T-helper 1 cell (primary cell): ENCODE data around the gene SIRT3.

Experiments used
- DNase-seq, 5 donors: peaks; one replicate each; pipeline ENCODE4 v3.0.0-alpha.2; 2012 to 2020

The SIRT3 gene

DNA sequence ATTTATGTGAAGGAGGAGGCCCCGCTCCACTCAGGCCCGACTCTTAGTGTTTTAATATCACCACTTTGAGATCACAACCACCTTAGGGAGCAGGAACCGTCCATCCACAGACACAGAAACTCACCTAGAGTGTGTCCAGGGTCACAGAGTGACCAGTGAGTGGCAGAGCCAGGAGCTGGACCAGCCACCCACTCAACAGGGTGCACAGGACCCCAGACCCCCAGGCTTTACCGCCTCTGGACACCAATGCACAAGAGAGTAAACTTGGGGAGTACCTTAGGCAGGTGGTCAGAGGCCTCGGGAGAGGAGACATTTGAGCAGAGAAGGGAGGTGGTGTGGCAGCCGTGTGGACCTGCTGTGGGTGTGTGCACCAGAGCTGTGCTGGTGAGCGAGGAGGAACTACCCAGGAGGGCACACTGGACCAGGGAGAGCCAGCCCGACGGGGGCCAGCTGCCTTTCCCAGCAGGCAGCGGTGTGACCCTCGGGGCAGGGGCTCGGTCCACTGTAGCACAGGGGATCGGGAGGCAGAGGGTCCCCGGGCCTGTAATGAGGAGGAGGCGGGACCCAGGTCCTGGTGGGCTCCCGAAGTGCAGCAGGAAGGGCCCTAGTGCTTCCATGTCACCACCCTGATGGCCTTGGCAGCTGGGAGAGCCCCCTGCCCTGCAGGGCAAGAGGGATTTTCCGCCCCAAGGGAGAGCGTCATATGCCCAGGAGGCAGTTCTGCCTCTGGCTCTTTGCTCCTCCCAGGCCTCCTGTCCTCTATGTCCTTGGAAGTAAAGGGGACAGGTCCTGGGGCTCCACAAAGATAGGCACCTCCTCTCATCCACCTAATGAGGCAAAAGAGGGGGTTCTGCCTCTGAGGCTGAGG, 34.5 kb upstream of the SIRT3 start:
- DNase-seq = no peak

DNA sequence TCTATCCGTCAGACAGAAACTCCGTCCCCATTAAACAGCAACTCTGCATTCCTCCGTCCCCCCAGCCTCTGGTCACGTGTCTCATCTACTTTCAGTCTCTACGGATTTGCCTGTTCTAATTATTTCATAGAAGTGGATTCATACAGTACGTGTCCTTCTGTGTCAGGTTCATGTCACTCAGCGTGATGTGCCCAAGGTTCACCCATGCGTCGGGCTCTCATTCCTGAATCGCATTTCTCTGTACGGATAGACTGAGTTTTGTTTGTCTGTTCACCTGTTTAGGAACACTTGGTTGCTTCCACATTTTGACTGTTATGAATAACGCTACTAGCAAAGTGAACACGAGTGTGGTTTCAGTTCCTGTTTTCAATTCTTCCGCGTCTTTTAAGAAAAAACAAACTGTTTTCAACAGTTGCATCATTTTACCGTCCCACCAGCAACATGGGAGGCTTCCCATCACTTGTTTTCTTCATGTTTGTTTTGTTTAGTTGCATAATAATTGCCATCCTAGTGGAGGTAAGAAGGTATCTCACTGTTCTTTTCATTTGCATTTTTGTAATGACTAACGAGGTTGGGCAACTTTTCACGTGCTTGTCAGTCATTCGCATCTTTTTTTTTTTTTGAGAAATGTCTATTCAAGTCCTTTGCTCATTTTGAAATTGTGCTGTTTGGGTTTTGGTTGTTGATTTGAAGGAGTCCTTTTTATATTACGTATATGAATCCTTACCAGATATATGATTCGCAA, 33.2 kb upstream of the SIRT3 start:
- DNase-seq = peak in 3 of 5 donors; percentile 39 to 97 (median 47)

DNA sequence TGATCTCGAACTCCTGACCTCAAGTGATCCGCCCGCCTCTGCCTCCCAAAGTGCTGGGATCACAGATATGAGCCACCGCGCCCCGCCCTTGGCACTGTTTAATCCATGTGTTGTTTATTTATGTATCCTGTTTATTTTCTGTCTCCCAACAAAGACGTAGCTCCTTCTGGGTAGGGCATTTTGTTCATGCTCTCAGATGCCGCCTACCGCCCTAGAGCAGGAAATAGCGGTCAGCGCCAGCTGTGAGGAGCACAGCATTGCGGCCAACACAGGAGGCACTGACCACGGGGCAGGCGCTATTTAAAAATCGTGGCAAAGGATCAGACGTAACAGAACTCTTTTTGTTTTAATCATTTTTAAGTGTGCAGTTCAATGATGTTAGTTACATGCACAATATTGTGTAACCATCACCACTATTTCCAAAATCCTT, 32.6 kb upstream of the SIRT3 start:
- peak in 3 of 5 donors; percentile 33 to 90 (median 51) for DNase-seq

DNA sequence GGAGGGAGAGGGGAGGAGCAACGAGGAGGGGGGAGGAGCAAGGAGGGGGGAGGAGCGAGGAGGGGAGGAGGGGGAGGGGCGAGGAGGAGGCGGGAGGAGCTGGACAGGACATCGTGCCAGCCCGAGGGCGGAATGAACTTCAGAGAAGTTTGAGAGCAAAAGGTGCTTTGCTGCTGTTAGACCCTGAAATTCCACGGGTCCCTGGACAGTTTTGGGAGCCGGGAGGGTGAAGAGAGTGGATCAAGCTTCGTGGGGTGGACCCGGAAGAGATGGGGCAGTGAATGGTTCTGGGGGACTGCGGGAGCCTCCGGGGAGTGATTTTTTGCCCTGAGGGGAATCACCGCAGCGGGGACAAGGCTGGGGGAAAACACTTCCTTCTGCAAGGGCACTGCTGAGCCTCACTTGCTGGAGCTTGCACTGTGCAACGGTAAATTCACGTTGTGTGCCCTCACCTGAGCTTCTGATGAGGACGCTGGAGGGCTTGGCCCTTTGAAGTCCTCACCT, 31.4 kb upstream of the SIRT3 start:
- DNase-seq = peak in 4 of 5 donors; percentile 50 to 64 (median 54)

DNA sequence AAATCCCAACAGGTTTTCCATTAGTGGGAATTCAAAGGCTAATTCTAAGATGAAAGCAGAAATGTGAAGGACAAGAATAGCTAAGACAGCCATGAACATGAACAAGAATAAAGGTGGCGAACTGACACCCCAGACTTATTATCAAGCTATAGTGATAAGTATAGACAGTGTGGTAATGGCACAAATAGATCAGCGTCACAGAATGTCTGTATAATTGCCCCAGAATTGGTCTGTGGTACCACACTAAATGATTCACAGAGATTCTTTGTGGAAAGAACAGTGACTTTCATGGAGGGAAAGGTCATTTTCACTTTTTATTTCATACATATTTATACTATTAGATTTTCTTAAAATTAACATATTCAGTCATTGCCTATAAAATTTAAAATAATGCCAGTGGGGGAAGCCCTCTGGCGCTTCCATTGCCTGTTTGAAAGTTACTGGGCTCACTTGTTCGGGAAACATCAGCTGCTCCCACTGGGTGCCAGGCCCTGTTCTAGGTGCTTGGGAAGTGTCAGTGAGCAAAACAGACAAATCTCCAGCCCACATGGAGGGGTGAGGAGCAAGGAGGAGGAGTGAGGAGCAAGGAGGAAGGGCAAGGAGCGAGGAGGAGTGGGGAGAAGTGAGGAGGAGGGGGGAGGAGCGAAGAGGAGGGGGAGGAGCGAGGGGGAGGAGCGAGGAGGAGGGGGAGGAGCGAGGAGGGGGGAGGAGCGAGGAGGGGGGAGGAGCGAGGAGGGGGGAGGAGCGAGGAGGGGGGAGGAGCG, 30.7 kb upstream of the SIRT3 start:
- DNase-seq = no peak

DNA sequence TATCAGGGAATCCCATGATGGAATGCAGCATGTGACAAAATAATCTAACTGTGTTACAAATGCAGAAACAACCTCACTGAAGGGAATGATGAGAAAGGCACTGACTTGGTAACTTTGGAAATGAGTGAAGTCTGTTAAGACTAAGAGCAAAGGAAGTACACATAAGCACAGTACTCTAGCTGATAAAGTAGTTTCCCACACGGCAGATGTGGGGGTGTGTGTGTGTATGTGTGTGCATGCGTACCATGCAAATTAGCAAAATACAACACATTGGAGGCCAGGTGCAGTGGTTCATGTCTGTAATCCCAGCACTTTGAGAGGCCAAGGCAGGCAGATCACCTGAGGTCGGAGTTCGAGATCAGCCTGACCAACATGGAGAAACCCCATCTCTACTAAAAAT, 25.5 kb upstream of the SIRT3 start:
- DNase-seq = no peak

DNA sequence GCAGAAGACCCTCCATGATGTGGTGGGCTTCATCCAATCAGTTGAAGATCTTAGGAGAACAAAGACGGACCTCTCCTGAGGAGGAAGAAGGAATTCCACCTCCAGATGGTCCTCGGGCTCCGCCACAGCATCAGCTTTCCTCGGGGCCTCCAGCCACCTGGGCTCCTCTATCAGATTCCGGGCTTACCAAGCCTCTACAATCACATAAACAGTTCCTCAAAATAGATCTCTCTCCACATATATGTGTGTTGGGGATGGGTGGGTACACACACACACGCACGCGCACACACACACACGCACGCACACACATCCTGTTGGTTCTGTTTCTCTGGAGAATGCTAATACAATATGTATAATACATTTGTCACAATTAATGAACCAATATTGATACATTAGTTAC, 23.3 kb upstream of the SIRT3 start:
- no peak for DNase-seq

DNA sequence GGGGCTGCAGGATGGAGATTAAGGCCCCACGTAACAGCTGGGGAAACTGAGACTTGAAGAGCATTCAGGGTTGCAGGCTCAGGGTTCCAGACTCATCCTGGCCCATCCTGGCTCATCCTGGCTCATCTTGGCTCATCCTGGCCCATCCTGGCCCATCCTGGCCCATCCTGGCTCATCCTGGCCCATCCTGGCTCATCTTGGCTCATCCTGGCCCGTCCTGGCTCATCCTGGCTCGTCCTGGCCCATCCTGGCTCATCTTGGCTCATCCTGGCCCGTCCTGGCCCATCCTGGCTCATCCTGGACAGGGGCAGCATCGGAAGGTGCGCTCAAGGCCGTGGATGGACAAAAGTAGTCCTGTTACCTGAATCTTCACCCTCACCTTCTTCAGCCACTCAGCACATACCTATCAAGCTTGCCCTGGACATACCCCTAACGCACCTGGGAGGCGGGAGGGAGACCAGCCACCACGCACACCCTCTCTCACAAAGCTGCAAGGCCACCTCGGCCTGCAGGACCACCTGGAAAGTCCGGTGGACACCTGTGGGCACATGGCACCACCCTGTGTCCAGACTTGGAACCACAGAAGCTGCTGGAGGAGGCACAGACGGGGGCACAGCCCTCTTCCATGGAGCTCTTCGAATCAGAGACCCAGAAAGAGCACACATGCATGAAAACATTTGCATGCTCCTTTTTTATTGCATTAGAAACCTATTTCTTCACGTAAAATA, 21.8 kb upstream of the SIRT3 start:
- no peak for DNase-seq

DNA sequence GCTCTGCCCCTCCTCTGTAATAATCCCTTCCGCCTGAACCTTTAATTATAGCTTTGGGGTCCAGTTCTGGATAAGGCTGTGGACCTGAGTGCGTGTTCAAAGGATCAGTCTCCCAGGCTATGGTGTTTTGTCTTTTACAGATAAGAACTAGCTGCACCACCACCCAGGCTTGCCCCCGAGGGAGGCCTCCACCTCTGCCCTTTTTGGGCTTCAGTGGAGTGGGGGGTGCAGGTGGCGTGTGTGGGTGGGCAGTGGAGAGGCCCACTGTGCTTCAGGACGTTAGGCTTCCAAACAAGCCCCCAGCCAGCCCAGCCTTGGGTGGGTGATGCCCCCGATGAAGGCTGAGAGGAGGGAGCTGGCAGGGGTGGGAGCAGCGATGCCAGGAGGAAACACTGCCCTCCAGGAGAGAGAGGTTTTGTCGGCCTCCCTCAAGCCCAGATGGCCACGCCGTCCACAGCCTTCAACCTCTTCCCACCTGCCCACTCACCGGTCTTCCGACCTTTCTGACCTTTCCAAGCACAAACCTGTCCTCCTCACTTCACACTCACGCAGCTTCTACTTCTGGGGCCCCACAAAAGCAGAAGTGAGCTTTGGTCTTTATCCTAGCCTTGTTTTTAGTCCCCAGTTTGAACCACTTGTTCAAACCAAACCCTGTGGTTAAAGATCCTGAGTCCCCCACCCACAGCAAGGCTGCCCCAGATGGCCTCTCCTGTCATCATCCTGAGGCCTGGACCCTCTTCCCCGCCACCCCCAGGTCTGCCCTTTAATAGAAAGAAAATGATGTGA, 21.0 kb upstream of the SIRT3 start:
- DNase-seq = no peak

DNA sequence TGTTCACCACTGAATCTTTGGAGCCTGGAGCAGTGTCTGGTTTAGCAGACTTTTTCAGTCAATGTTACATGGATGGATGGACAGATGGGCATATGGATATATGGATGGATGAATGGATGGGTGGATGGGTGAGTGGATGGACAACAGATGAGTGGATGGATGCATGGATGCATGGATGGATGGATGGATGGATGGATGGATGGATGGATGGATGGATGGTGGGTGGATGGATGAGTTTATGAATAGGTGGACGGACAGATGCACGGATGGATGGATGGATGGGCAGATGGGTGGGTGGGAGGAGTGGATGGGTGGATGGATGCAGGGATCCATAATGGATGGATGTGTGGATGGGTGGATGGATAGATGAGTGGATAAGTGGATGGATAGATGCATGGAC, 19.7 kb upstream of the SIRT3 start:
- no peak for DNase-seq

DNA sequence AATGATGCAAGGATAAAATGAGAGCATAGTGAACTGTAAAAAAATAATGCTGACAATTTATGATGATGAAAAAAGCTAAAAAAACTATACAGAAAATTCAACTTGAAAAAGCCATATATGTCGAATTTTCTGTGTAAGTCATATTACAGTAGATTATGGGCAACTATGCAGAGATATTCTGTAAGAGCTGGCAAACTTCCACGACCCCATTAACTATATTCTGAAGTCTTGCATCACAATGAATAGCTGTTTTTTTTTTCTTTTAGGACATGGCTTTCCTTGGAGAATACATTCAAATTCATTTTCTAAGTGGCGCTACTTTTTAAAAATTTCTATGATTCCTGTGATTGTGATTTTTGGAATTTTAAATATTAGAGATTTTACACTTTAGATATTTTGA, 19.0 kb upstream of the SIRT3 start:
- no peak for DNase-seq

DNA sequence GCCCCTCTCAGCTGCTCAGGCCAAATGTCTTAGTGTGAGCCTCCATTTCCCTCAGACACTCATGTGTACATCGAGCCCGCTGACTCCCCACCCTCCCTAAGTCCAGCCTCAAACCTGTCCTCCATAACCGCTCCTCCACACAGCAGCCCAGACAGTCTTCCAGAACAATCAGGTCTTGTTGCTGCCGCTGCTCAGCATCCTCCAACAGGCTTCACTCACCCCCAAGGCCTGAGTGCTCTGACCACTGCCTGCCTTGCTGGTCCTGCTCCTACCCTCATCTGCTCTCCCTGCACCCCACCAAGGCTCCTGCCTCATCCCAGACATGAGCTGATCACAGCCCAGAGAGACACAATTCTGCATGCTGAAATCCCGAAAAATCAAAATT, 17.7 kb upstream of the SIRT3 start:
- no peak for DNase-seq

DNA sequence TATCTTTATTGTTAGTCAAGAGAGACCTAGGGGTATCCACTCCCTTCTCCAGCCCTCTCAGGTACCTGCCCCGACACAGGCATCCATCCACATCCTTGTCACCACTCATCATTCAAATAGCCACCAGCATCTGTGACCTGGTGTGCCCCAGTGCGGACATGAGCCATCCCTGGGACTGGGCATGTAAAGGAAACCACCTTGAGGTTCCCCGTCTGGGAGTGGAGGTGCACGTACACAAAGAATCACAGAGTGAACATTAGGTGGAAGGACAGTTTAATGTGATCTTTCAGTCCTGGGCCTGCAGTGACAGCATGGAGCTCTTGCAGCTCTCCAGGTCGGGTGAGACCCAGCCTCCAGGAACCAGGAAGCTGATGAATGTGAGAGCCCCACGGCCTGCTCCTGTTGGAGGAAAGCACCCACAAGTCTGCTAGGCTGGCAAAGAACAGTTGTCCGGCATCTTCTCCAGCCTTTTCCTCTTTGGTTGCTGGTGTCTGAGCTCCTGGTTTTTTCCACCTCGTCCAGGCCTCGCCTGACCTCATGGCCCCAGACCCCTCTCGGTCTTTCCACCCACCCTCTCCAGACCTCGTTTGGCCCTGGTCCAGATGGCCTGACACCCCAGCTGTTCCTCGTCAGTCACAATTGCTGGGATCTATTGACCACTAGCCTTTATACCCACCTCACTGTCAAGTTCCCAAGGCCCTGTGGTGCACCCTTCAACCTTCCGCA, 17.2 kb upstream of the SIRT3 start:
- DNase-seq = no peak

DNA sequence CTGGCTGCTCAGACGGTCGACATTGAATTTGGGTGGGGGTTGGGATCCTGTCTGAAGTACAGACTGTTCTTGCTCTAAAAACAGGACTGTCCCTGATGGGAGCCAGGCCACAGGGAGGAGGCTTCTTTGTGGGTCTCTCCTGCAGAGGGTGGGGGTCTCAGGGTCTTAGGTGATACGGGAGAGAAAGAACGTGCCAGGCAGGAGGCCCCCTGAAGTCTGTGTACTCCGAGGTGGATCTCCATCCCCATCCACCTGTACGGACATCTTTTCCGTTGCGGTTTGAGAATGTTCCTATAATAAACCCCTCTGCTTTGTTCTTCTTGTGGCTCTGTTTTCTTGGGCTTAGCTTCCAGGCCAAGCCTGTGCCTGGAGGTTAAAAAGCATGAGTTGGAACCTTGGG, 16.5 kb upstream of the SIRT3 start:
- no peak for DNase-seq

DNA sequence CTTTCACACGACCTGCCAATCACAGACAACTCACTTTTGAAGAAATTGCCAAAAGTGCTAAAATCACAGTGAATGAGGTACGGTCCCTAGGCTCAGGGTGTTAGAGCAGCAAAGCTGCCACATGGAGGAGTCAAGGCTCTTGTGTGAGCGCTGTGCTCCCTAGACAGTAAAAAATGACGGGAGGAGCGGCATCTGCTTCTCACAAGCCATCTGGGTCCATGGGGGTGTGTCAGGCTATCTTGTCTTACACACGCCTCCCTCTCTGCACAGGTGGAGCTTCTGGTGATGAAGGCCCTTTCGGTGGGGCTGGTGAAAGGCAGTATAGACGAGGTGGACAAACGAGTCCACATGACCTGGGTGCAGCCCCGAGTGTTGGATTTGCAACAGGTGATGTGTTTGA, 15.4 kb upstream of the SIRT3 start:
- no peak for DNase-seq

DNA sequence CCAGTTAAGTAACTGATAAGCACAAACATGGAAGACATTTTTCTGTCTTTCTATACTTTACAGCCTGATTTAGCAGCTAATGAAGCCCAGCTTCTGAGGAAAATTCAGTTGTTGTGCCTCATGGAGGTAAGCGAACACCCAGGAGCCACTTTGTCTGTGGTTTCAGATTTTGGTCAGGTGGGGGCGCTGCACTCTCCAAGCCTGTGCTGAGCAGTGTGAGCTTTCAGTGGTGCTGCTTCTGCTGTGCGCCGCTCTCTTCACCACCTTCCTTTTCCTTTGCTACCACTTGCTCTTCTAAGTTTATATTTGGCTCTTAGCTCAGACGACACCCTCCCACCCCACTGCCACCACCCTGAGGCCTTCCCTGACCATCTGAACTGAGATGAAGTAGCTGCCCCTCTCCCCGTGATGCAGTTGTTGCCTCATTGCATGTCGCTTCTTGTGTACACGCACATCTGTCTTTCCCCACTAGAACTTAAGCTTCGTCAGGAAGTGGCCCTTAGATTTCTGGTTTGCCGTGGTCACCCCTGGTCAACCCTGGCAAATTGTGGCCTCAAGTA, 14.7 kb upstream of the SIRT3 start:
- DNase-seq = peak; percentile 46 to 76 (median 70)

DNA sequence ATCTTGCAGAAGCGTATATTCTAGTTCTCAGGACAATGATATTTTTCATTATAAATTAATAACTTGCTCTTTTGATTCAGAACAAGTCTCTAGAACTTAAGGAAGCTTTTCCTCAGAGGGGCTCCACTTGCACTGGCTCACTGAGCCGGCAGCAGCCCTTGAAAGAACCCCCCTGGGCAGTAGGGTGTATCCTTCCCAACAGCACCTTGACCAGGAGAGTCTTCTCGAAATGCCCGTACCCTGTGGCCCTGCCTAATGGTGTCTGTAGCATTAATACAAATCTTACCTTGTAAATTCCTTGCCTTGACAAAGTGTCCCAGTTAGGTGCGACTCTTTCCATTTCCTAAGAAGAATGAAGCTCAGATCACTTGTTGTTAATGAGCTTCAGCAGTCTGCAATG, 14.1 kb upstream of the SIRT3 start:
- DNase-seq = no peak

DNA sequence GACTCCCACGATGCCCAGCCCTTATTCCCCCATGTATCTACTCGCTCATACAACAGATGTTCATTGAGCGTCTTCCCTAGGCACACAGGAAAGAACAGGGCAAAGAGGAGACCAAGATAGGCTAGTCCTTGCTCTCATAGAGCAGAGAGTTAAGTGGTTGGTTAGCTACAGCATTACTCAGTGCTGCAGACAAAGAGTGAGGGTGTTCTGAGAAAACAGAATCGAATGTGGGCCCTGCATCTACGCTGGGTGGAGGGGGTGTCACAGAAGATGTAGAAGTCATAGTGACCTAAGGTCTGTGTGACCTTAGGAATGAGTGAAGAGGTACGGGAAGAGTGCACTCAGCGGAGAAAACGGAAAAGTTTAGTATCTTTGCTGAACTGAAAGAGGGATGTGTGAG, 12.9 kb upstream of the SIRT3 start:
- no peak for DNase-seq

DNA sequence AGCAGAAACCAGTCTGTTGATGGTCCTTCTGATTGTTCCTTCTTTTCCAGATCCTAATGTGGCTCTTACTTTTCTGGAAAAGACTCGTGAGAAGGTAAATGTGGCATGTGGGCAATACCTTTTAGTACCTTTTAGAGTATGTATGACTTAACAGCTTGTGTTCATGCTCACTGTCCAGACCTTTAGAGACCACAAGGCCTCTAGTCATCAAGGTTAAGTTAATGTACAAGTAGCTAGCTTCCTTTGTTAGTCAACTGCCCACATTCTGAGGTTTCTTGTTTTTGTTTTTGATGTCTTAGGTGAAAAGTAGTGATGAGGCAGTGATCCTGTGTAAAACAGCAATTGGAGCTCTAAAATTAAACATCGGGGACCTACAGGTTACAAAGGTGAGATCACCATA, 8.2 kb upstream of the SIRT3 start:
- no peak for DNase-seq

DNA sequence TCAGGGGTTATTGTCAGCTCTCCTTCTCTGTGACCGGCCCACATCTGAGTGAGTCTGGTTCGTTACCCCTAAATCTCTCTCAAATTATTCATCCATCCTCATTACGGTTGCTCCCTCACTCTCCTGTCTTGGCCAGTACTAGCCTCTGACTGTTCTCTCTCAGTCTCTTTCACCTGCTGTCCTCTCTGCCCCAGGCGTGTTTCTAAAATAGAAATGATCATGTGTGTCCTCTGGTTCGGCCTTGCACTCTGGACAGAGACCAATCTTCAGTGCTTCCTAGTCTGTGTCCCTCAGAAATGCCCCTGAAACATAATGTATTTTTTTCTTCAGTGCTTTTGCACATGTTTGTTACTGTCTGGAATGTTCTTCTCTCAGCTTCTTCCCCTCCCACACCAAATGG, 5.5 kb upstream of the SIRT3 start:
- no peak for DNase-seq

DNA sequence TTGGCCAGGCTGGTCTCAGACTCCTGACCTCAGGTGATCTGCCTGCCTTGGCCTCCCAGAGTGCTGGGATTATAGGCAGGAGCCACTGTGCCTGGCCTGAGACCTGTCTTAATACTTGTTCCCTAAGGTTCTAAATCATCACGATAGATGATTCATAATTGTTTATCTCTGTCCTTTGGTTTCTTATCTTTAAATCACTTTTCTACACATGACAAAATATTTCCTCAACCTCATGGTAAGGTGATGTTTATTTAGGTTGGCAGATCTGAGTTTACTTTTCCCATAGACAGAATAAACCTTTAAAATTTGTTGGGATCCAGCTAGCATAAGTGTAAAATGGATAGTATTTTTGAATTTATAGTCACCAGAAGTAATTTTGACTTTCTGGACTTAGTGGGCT, 4.2 kb upstream of the SIRT3 start:
- no peak for DNase-seq
